ENCODE measurements around the gene SPDYE17.
"Not testable (repeated sequence)": the region's sequence is repeated elsewhere in the genome, so short reads cannot be mapped to it uniquely, and the experiment has no call there.

DNA sequence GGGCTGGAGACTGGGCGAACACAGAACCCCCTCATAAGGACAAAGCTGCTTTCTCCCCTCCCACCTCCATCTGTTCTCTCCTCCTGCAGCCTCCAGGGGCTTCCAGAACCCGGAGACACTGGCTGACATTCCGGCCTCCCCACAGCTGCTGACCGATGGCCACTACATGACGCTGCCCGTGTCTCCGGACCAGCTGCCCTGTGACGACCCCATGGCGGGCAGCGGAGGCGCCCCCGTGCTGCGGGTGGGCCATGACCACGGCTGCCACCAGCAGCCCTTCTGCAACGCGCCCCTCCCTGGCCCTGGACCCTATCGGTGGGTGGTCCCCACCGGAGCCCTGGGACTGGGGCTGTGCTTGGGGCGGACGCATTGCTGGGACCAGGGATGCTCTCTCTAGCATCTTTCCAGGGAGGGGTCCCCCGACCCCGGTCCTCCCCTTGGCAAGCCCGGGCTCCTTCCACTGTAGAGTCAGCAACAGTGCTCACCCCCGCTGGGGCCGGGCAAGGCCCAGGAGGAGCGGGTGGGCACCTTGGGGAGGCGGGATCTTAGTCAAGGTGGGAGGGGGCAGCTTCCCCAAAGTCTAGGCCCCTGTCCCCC lies 26.6 kb downstream of the SPDYE17 start:
- TF ChIP-seq, protein P1, sequence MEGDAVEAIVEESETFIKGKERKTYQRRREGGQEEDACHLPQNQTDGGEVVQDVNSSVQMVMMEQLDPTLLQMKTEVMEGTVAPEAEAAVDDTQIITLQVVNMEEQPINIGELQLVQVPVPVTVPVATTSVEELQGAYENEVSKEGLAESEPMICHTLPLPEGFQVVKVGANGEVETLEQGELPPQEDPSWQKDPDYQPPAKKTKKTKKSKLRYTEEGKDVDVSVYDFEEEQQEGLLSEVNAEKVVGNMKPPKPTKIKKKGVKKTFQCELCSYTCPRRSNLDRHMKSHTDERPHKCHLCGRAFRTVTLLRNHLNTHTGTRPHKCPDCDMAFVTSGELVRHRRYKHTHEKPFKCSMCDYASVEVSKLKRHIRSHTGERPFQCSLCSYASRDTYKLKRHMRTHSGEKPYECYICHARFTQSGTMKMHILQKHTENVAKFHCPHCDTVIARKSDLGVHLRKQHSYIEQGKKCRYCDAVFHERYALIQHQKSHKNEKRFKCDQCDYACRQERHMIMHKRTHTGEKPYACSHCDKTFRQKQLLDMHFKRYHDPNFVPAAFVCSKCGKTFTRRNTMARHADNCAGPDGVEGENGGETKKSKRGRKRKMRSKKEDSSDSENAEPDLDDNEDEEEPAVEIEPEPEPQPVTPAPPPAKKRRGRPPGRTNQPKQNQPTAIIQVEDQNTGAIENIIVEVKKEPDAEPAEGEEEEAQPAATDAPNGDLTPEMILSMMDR (IDR thresholded peaks at IDR 0.05), result not testable (repeated sequence)
- TF ChIP-seq ZFX (IDR thresholded peaks at IDR 0.05; ENCODE audit: borderline replicate concordance), result not testable (repeated sequence)
